ENCODE data around the gene TRMT2A.

DNA sequence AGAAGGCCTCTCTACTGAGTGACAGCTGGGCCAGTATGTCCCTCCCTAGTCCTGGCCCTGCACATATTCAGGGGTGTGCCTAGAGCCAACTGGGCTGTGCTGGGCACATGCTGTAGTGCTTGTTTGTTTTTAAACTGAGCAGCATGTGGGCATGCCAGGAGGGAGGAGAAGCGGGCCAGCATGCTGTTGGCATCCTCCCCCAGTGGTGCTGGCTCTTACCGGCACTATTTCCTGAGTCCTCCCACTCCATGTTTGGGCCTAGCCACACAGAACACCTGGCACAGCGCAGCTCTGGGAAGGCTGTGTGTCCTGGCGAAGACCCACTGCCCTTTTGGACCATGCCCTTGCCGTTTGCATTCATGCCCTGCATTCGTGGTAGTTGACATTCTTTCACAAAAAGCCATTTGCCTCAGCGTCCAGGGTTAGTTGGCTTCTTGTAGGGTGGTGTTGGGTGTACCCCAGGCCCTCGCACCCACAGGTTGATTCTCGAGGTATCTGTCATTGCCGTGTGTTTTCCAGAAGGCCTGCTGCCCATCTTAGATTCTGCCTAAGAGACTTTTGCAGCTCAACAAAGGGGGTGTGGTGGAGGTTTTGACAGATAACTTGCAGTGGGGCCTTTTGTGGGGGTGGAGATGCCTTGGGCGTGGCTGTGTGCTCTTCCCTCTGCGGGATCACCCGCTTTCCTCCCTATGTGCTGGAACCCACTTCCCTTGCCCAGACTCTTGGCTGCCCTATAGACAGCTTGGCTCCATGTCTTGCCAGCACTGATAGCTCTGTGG is 23.4 kb downstream of the TRMT2A start:
- TF ChIP-seq SIN3A (IDR thresholded peaks at IDR 0.05; ENCODE audit: borderline replicate concordance, low read depth, low read length) (no peak), TAF1 (IDR thresholded peaks at IDR 0.05; ENCODE audit: borderline replicate concordance, low read depth, low read length) (no peak)

Data from SK-N-SH (cell line).